HEK293 (cell line): ENCODE measurements around the gene TMEM87B.

Experiments used
- KLF16 ChIP-seq: fragments of 450-650 bp; formaldehyde crosslinking; IDR thresholded peaks from 2 replicates; pipeline ENCODE4 v1.5.1; 2017; ENCODE audit warnings: missing biosample characterization, missing genetic modification characterization
- ZBTB20 ChIP-seq: fragments of 450-650 bp; formaldehyde crosslinking; IDR thresholded peaks from 2 replicates; pipeline ENCODE4 v1.5.1; 2016; ENCODE audit warnings: missing biosample characterization, missing genetic modification characterization
- TF ChIP-seq, protein P1 (sequence below): sonication (generic); formaldehyde crosslinking; IDR thresholded peaks from 2 replicates; pipeline ENCODE4 v1.8.1; 2022; ENCODE audit warnings: mild to moderate bottlenecking, moderate library complexity, missing genetic modification reagents
- TF ChIP-seq, protein P2 (sequence below): fragments of 450-650 bp; IDR thresholded peaks from 2 replicates; pipeline ENCODE4 v1.5.1; 2018; ENCODE audit warnings: missing biosample characterization, missing genetic modification characterization
- TF ChIP-seq, protein P3 (sequence below): fragments of 450-650 bp; formaldehyde crosslinking; IDR thresholded peaks from 2 replicates; pipeline ENCODE4 v1.5.1; 2016; ENCODE audit warnings: missing biosample characterization, missing genetic modification characterization
- TF ChIP-seq, protein P4 (sequence below): fragments of 450-650 bp; formaldehyde crosslinking; IDR thresholded peaks from 2 replicates; pipeline ENCODE4 v1.5.1; 2016; ENCODE audit warnings: missing biosample characterization, missing genetic modification characterization

DNA sequence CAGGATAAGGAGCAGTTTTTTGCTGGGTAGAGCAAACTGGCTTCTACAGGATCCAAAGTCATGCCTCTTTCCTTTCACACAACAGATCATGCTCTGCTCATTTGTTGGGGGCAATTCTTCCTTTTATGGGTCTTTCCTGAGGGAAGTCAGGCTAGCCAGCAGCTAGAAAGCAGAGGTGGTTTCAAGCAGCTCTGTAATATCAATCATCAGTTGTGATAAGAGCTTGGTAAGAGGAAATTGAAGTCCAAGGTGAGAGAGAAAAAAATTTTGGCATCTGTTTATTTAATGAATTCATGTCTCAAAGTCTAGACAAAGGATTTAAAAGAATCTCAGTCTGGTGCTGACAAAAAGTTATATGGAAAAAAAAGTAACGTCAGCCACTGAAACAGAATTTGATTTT lies 6.2 kb downstream of the TMEM87B start:
- no peak for TF ChIP-seq KLF16 (tag by site-specific recombination)
- TF ChIP-seq, protein P1, sequence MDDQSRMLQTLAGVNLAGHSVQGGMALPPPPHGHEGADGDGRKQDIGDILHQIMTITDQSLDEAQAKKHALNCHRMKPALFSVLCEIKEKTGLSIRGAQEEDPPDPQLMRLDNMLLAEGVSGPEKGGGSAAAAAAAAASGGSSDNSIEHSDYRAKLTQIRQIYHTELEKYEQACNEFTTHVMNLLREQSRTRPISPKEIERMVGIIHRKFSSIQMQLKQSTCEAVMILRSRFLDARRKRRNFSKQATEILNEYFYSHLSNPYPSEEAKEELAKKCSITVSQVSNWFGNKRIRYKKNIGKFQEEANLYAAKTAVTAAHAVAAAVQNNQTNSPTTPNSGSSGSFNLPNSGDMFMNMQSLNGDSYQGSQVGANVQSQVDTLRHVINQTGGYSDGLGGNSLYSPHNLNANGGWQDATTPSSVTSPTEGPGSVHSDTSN (CRISPR knock-in tag): no peak
- TF ChIP-seq, protein P2, sequence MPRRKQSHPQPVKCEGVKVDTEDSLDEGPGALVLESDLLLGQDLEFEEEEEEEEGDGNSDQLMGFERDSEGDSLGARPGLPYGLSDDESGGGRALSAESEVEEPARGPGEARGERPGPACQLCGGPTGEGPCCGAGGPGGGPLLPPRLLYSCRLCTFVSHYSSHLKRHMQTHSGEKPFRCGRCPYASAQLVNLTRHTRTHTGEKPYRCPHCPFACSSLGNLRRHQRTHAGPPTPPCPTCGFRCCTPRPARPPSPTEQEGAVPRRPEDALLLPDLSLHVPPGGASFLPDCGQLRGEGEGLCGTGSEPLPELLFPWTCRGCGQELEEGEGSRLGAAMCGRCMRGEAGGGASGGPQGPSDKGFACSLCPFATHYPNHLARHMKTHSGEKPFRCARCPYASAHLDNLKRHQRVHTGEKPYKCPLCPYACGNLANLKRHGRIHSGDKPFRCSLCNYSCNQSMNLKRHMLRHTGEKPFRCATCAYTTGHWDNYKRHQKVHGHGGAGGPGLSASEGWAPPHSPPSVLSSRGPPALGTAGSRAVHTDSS: no peak
- TF ChIP-seq, protein P3, sequence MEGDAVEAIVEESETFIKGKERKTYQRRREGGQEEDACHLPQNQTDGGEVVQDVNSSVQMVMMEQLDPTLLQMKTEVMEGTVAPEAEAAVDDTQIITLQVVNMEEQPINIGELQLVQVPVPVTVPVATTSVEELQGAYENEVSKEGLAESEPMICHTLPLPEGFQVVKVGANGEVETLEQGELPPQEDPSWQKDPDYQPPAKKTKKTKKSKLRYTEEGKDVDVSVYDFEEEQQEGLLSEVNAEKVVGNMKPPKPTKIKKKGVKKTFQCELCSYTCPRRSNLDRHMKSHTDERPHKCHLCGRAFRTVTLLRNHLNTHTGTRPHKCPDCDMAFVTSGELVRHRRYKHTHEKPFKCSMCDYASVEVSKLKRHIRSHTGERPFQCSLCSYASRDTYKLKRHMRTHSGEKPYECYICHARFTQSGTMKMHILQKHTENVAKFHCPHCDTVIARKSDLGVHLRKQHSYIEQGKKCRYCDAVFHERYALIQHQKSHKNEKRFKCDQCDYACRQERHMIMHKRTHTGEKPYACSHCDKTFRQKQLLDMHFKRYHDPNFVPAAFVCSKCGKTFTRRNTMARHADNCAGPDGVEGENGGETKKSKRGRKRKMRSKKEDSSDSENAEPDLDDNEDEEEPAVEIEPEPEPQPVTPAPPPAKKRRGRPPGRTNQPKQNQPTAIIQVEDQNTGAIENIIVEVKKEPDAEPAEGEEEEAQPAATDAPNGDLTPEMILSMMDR: no peak
- no peak for TF ChIP-seq ZBTB20 (tag by site-specific recombination)
- TF ChIP-seq, protein P4, sequence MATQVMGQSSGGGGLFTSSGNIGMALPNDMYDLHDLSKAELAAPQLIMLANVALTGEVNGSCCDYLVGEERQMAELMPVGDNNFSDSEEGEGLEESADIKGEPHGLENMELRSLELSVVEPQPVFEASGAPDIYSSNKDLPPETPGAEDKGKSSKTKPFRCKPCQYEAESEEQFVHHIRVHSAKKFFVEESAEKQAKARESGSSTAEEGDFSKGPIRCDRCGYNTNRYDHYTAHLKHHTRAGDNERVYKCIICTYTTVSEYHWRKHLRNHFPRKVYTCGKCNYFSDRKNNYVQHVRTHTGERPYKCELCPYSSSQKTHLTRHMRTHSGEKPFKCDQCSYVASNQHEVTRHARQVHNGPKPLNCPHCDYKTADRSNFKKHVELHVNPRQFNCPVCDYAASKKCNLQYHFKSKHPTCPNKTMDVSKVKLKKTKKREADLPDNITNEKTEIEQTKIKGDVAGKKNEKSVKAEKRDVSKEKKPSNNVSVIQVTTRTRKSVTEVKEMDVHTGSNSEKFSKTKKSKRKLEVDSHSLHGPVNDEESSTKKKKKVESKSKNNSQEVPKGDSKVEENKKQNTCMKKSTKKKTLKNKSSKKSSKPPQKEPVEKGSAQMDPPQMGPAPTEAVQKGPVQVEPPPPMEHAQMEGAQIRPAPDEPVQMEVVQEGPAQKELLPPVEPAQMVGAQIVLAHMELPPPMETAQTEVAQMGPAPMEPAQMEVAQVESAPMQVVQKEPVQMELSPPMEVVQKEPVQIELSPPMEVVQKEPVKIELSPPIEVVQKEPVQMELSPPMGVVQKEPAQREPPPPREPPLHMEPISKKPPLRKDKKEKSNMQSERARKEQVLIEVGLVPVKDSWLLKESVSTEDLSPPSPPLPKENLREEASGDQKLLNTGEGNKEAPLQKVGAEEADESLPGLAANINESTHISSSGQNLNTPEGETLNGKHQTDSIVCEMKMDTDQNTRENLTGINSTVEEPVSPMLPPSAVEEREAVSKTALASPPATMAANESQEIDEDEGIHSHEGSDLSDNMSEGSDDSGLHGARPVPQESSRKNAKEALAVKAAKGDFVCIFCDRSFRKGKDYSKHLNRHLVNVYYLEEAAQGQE (tag by site-specific recombination): no peak
